Activated CD8-positive, alpha-beta memory T cell treated with anti-CD3 and anti-CD28 coated beads, Interleukin-2, amount 50 U/mL, for 1 hour (primary cell): ENCODE results near the gene MBOAT2.

Experiments
- DNase-seq: peaks from one replicate; pipeline ENCODE4 v3.0.0-alpha.2; 2020; ENCODE audit errors: extremely low read depth

Gene MBOAT2

DNA sequence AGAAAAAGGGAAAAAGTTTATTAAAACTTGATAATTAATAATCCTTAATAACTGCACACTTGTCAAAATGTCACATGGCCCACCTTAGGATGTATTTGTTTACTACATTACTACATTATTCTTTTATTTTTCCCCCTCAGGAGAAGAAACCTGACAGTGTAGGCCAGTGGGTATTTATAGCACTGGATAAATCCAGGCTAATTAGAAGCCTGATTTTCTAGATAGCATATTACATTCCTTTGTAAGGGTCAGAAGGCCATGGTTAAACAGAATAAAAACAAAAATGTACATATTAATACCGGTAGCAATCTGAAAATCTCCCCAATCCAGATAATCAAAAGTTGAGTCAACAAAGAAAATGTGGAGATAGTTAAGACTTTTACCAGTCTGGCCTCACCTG, 144.6 kb downstream of the MBOAT2 start:
- DNase-seq, result no peak

DNA sequence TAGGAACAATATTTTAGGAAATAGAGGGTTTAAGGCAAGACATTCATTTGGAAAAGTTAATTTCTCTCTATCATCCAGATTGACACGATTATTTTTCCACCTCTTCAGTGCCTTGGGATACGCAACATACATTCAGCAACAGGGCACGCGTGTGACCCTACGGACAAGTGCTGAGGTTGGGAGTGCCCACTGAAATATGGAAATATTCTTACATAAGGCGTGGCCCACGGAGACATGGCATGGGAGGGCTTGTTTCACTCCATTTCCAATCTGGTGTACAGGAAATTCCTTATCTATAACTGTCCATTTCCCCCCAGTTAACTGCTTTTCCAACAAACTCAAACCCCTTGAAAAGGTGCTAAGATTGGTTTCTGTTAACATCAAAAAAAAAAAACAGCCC, 145.2 kb downstream of the MBOAT2 start:
- no peak for DNase-seq

DNA sequence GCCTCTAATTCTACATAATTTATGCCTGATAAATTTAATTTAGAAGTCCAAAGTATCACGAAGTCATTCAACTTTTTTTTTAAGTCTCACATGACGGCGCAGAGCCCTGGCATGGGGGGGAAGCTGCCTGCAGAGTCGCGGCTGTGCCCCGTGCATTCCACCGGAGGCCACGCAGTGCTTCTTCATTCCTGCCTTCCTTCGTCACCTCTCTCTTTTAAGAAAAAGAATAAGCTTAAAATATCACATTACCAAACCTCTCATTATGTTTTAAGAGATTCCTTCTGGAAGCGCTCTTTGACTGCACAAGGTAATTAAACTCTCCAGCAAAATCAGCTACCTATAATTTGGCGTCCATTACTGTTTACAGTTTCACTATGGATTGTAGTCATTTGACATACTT, 145.8 kb downstream of the MBOAT2 start:
- no peak for DNase-seq

DNA sequence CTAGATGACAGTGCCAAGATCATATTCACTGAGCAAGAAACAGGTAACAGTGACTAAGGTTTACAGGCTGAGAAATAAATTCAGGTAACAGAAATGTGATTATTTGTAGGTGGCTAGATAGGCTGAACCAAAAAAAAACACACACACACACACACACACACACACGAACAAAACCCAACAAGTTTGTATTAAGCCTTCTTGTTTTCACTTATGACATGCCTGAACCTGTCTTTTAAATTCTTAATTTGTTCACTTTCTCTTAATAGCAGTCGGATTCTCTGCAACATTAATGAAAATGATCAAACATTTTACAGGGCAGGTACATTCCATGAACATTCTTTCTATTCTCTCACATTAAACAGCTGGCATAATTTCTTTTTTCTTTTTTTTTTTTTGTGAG, 147.3 kb downstream of the MBOAT2 start:
- no peak for DNase-seq

DNA sequence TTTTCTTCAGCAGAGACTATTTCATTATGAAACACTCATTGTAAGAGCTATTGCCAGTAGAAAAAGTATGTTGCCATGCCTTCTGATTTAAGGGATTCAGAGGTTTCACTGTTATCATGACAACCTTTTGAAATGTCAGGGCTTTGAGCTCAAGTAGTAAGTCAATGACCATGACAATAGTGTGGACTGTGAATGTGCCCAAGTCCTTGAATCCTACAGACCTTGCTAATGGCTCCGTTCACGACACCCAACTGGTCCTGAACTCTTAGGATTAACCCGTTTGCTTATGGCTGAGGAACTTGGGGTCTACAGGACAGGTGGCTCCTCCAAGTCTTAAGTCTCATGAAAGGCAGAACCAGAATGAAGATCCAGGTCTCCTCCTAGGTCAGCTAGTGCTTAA, 148.5 kb downstream of the MBOAT2 start:
- no peak for DNase-seq

DNA sequence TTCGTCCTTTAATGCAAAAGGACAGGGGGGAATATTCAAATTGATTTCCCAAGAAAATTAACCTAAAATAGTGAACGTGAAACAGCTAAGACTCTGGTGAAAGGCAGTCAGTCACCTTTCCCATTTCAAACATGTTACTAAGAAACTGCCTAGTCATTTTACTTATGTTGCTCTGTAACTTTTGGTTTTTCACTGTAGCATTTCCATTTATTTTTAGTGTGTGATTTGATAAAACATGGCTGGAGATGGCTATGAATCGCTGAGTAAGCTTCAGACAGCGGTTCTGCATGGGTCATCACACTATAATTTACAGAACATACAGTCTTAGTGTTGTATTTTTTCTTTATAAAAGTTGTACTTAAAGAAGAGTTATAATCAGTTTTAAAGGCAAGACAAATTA, 150.1 kb downstream of the MBOAT2 start:
- no peak for DNase-seq

DNA sequence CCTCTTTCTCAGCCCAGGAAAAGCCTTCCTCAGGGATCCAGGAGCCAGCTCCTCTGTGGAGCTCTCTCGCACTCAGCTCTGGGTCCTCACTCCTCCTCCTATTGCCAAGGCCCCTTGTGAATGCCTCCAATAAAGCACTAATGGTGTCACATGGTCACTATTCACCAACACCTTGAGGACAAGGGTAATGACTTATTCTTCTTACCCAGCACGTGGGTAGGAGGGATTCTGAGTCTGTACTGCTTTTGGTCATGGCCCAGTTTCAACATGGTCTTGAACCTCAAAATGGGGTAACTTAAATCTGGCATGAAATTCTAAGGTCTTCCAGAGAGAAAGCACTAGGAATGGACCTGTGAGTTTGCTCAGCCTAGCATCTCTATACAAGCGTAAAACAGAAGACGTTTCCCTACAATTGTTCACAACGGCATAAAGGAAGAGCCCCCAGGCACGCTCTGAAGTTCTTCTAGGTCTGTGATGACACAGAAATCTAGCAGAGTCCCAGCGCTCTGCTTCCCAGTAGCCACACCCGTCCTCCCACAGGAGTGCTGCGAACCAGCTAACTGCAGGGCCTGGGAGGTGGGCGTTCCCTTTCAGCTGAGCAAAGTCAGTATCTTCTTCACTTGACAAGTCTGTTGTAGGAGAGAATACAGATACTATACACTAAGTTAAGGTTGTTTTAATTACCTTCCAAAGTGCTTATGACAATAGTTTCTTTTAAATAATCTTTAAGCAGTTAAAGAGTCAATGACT, 151.5 kb downstream of the MBOAT2 start:
- DNase-seq, result no peak

DNA sequence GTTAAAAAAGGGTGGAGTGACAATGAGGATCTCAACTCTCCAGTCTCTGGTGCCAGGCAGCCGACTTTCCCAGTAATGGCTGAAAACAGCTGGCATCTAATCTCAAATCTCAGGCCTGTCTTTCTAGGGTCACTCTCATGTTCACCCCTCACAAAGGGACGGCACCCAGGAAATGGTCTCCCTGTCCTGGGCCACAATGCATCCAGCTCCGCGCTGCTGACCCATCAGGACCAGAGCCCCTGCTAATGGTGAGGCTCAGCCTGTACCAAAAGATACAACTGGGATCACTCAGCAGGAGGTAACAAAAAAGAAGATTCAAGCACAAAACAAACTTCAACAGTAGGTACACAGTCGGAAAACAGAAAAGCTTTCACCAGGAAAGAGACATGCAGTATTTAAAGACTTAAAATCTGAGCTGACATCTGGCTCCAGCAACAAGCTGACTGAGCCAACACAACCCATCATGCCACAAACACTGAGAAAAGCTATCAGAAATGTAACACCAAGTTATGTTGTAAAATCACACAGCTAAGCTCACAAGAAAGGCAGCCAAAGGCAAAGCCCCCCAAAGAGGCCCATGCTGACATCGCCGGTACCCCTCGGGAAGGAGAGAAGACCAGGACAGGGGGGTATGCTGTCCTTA, 152.5 kb downstream of the MBOAT2 start:
- no peak for DNase-seq

DNA sequence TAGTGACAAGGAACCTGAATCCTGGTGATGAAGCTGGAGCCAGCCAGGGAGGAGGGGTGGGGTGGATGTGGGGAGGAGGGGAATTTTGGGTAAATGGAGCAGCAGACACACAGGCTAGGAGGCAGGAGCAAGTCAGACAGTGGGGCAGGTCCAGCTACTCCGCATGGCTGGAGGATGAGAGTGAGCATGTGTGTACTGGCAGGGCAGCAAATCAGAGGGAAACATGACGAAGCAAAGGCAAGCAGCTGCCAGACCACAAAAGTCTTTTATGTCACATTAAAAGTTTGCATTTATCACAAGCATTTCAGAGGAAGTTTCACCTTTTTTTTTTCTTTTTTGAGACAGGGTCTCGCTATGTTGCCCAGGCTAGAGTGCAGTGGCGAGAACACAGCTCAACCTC, 154.2 kb downstream of the MBOAT2 start:
- no peak for DNase-seq

DNA sequence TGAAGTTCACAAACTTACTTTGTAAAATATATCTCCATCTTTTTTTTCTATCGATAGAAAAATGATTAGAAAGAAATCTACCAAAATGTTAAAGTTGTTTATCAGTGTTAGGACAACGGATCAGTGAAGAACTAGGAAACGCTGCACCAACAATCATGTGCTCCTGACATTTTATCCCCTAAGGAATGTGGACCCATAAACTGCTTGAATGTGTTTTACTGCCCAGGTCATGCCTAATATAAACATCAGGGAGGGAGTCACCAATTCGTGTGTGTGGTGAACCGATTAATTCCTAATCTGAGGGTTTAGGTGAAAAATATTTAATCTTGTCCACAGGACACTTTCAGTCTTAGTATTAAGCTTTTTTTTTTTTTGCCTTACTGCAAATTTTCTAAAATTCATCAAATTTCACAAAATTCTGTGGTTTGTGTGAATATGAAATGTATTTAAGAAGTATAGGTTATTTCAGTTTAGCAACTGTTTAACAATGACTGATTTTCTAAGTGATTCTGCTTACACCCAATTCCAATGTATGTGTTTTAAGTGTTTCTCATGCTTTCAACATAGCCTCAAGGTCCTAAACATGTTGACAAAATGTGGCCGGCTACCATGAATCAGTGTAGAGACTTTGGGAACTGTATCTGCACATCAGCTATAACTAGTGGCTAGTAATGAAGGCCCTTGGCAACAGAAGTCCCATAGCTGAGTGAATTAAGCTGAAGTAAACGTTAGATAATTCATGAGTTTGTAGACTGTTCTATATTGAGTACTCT, 155.0 kb downstream of the MBOAT2 start:
- no peak for DNase-seq

DNA sequence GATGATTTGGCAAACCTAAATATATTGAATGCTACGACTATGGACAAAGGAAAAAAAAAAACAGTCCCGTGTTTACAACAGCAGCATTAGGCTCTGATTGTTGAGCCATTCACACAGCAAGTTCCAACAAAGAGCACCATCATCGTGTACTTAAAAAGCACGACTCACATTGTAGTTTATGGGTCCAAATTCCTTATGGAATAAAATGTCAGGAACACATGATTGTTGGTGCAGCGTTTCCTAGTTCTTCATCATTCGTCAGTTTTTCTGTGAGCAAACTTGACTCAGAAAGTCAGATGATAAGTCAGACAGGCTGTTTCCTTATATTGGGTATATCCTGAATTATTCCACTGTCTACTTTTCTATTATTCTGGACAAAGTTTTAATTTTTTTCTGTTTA, 156.1 kb downstream of the MBOAT2 start:
- DNase-seq, result no peak

DNA sequence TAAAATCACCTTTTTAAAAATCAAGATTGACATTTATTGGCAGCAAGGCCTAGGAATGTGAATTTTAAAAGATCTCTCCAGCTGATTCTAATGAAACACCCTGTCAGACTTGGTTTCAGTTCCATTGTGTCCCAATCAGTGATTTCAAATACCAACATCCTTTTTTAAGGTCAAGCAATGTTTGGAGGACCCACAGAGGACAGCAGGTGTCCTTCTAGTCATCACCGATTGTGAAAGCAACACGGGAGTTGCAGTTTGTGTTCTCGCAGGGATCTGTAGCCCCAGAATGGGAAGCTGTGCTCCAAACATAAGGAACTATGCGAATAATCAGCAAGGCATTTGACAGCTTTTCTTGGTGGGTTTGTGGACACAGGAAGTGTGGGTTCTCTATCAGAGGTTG, 161.6 kb downstream of the MBOAT2 start:
- no peak for DNase-seq

DNA sequence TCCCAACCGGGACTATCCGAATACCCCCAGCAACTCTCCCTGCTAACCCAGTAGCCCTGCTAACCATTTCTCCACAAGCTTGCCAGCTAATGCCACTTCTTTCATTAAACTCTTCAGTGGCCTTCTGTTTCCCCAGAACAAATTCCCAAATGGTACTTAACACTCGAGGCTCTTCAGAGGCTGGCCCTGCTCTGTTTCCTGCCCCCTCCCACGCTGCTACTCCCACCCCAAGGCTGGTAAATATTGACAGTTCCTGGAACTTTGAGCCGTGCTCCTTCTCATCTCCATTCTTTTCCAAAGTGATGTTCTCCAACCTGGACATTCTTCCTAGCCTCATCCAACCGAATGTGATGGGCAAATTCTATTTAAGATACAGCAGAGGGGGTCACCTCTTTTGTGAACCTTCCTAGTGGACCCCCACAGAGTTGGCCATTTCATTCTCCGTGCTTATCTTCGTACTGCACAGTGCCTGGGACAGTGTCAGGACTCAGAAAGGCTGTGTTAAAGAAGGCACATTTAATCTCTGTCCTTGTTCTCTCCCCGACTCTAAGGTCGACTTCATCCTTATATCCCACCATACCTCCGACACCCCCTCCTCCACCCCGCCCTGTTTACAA, 162.9 kb downstream of the MBOAT2 start:
- DNase-seq, result no peak

DNA sequence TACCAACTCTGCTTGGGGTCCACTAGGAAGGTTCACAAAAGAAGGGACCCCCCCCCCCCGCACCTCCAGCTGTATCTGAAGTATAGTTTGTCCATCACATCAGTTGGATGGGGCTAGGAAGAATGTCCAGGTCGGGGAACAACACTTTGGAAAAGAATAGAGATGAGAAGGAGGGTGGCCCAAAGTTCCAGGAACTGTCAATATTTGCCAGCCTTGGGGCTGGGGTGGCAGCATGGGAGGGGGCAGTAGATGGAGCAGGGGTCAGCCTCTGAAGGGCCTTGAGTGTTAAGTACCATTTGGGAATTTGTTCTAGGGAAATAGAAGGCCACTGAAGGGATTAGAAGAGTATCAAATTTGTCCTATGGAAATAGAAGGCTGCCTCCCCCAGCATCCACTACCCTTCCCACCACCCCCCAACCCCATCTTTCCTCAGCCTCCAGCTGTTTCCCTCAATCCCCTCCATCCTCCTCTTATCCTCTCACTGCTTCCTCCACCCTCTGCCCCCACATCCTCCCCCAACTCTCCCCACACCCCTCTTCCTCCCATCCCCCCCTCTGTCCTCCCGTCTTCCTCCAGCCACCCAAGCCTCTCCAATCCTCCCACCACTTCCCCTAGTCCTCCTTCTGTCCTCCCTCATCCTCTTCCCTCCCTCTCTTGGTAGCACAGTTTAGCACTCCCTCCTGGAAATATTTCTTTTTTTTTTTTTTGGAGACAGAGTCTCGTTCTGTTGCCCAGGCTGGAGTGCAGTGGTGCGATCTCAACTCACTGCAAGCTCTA, 164.1 kb downstream of the MBOAT2 start:
- no peak for DNase-seq

DNA sequence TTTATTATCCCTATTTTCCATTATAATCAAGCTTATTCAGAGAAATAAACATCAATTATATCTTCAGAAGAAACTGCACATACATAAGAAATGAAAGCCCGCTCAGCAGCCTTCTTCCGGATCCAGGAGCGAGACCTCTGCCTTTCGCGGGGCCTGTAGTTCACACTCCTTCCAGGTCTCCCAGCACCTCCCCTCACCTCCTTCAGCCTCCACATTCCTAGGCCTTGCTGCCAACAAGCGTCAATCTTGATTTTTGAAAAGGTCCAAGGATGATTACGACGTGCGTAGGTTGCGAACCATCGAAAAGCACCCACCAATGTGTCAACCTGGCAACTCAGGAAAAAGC, 165.7 kb downstream of the MBOAT2 start:
- no peak for DNase-seq

DNA sequence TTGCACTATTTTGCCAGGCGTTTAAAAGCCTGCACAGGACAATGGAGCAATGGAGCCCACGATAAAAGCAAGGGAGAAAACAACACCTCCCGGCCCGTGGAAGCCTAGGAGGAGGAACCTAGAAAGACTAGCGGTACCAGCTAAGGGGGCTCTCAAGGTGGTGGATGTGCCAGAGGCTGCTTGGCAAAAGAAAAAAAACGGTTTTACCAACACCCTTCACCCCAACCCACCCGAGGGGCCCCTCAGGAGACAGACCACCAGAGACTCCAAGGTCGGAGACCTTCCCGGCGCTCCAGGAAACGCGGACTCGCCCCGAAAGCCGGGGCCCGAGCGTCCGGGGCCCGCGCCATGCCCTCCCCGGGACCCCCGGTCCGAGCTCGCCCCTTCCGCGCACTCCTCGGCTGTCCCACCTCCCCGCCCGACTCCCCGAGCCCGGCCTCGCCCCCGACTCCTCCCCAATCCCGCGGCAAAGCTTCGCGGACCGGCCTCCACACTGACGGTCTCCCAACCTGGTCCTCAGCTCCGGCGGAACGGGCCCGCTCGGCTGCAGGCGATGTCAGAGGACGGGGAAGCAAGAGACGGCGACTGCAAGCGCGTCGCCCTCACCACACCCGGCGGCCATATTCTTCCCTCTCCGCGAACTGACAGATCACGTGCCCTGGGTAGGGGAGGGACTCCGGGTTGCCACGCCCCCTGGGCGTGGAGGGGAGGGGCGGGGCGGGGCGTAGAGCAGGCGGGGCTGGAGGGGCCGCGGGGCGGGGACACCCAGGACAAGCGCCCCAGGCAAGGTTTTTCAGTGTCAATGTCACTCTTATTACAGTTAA, 166.3 kb downstream of the MBOAT2 start, which contains the start of gene KIDINS220:
Gene KIDINS220, minus strand, starts transcription at position 643 of the 824 bp plus-strand sequence. CDS start 10,520 bp downstream, outside the sequence.
- DNase-seq, result peak; percentile 64

DNA sequence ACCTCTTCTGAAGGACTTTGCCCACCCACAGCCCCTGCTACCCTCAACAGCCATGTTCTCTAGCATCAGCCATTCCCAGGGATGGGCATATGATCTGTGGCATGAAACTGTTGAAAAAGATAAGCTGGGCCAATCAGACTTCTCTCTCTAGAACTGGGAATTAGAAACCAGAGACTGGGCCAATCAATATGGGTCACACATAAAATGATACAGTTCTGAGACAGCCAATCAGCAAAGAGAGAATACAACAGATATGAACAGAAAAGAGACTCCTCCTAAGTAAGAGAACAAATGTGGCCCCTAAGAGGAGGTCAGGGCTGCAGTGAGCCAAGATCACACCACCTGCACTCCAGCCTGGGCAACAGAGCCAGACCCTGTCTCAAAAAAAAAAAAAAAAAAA, 168.2 kb downstream of the MBOAT2 start:
- DNase-seq, result no peak

DNA sequence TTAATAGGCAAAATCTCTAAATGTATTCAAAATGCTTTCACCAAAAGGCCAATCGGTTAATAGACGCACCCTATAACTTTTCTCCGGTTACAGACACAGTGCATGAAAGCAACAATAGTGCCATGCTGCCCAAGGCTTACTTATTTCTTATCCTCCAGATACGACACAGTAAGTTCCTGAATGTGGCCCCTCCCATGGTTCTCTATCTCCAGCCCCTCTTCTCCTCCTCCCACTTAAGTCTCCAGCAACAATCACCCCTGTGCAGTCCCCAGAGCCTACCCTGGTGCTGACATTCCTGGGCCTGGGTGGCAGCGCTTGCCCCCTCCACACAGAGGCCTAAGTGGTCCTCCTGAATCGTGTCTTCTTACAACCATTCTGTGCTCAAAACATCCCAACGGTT, 169.6 kb downstream of the MBOAT2 start:
- DNase-seq, result no peak

DNA sequence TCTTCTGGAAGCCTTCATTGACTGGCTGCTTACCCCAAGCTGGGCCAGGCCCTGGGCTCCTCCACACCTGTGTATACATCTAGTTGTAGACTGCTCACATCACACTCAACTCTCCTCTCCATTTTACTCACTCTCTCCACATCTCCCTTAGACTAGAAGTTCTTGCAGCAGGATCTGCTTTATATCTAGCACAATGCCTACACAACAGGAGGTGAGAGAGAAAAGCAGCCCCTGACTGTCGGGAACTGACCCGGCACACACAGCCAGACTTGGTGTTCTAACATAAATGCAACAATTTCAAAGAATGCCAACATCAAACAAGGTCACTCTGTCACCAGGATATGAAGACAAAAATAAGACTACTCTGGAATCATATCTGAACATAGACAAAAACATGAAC, 172.0 kb downstream of the MBOAT2 start:
- no peak for DNase-seq

DNA sequence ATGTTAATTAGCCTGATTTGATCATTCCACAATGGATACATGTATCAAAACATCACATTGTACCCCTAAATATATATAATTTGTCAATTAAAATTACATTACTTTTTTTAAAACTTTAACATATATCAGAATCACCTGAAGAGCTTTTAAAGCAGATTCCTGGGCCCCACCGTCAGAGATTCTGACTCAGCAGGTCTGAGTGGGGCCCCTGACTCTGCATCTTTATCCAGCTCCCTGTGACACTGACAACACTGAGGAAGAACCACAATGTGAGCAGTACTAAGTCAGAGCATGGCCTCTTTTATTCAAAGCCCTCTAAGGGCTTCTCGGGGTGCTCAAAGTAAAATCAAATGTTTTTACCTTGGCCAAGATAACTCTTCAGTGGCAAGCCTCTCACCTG, 175.8 kb downstream of the MBOAT2 start:
- no peak for DNase-seq

DNA sequence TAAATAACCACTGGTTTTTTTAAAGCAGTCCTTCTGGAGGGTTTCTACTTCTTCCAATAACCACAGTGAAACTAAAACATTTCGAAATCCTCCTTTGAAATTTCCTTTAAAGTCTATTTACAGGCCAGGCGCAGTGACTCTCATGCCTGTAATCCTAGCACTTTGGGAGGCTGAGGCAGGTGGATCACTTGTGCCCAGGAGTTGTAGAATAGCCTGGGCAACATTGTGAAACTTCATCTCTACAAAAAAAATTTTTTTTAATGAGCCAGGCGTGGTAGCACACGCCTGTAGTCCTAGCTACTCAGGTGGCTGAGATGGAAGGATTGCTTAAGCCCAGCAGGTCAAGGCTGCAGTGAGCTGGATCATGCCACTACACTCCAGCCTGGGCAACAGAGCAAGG, 181.3 kb downstream of the MBOAT2 start:
- no peak for DNase-seq
